Coronary artery (tissue), 2 donors: ENCODE measurements around the gene CNN3.

ENCODE experiments used
- DNase-seq: peaks from one replicate; pipeline ENCODE4 v3.0.0-alpha.2; 2017; ENCODE audit warnings: low spot score
- H3K27ac ChIP-seq, 2 donors: fragments of 200-600 bp; sonication (generic); one replicate each; pipeline ENCODE4 v1.5.1; 2016 to 2019
- H3K4me3 ChIP-seq: fragments of 200-600 bp; sonication (generic); 2 replicates; pipeline ENCODE4 v1.5.1; 2016; ENCODE audit warnings: mild to moderate bottlenecking, moderate library complexity
- CTCF ChIP-seq: fragments of 200-600 bp; sonication (generic); IDR thresholded peaks from one replicate; pipeline ENCODE4 v1.5.1; 2019; ENCODE audit warnings: antibody characterized with exemption

Gene CNN3

DNA sequence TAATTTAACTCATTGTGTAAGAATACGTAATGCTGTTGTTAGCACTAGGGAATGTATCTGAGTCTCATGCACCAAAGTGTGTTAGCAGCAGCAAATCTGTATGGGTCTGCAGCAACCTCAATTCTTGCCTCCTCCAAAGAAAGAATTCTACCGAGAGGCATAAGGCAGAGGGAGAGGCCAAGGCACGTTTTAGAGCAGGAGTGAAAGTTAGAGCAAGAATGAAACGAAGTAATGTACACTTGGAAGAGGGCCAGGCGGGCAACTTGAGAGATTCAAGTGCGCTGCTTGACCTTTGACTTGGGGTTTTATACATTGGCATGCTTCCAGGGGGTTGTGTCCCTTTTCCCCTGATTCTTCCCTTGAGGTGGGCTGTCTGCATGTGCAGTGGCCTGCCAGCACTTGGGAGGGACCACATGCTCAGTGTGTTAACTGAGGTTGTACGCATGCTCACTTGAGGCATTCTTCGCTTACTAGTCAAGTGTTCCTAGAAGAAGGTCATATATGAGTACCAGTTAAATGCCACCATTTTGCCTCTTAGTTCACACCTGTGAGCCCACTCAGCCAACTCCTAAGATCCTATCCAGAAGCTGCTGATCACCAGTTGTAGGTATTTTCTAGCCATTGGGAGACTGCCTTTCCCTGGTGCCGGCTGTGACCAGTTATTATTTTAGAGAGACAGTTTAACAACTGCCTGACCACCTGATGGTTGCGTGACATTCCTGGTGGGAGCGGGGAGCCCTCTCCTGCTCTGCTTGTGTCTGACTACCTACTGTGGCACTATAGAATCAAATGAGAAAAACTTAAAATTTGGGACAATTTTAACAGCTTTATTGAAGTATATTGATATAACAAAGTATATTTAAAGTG is 2.7 kb upstream of the CNN3 start:
- TF ChIP-seq CTCF: no peak
- no peak for DNase-seq
- peak overlapping the region; percentile 92 for H3K4me3 ChIP-seq
- peak overlapping the region; percentile 94 to 100 for H3K27ac ChIP-seq

- peak overlapping the region; percentile 94 to 100 for H3K27ac ChIP-seq
- TF ChIP-seq CTCF: no peak
- H3K4me3 ChIP-seq: peak overlapping the region; percentile 92
- DNase-seq: no peak
These were observed 1.5 kb upstream of the CNN3 start for GRCh38 chr1:94928293-94928939.

DNA sequence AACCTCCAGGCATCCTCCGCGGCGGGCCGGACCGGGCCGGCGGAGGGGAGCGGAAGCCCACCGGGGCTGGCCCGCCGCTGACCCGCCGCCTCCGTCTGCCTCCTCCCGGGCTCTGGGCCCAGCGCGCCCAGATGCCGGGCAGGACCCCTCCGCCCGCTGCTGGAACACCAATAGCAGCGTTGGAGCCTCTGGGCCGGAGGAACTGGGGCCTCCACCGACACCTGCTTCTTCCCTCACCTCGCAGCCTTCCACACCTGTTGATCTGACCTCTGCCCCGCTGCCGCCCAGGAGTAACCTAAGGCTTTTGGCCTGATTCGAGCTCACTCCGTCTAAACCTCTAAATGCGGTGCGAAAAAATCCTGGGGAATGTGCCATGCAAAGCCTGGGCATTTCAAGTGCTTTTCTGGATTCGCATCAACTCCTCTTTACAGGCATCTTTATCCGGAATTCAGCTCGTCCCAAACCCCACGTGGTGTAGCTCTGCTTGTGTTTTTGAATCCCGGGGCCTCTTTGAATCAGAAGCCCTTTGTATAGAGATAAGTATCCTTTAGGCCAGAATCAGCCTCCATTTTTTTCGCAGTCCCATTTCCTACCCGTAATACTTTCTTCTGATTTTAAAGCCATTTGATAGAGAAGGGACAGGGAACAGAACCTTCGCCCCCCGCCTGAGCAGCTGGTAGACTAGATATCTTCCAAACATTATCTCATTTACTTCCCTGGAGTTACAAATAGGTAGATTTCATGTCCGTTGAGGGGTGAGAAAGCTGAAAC is 680 bp upstream of the CNN3 start:
- DNase-seq: no peak
- Histone ChIP-seq H3K27ac (peak overlapping the region; percentile 94 to 100), H3K4me3 (peak overlapping the region; percentile 92)
- TF ChIP-seq CTCF: no peak

DNA sequence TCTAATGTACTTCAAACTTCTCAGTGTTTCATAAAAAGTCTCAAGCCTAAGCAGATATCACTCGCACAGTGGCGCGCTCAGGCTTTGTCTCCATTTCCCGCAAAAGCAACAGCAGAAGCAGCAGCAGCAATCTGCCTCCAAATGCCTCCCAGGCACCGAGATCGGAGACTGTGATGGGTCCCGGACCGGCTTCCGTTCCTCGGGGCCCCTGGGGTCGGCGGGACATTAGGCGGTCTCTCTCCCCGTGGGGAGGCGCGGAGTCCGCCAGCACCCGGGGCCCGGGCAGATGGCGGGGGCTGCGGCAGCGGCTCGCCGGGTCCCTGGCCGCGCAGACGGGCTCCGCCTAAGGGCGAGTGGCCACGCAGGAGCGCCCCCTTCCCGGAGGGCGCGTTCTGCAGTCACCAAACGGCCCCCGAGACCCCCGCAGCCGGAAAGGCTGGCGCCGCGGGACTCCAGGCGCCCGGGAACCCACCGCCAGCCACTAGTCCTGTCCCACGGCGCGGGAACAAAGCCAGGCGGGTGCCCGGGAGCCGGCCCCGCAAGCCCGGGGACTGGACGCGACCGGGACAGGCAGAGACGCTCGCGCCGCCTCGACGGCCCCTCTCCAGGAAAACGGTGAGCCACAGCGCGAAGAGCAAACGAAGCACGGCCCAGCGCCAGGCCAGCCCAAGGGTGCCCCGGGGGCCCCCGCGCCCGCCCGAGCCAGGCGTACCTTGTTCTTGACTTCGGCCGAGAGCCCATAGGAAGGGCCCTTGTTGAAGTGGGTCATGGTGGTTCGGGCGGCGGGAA is 590 bp downstream of the CNN3 start:
- Histone ChIP-seq H3K27ac (peak overlapping the region; percentile 94 to 100), H3K4me3 (peak overlapping the region; percentile 92)
- TF ChIP-seq CTCF: no peak
- peak; percentile 82 for DNase-seq

GRCh38 chr1:94925561-94926125 is 1.3 kb downstream of the CNN3 start:
- TF ChIP-seq CTCF: no peak
- DNase-seq: peak; percentile 85
- Histone ChIP-seq H3K27ac (peak overlapping the region; percentile 94 to 100), H3K4me3 (peak overlapping the region; percentile 92)

DNA sequence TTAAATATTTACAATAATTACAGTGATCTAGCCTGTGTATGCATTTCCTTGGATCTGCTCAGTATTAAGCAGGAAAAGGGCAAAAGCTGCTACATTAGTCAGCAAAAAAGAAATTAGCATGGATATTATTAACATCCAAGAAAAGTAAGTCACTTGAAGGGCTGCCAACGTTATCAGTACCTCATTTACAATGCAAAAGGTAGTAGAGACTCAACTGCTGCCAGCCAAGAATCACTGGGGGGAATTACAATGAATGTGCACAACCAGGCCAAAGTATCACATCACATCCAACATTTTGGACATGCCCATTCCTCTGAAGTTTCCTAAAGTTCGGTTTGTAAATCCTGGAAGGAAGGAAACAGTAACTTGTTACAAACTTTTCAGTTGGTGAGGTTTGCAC is 1.9 kb downstream of the CNN3 start:
- no peak for TF ChIP-seq CTCF
- DNase-seq: no peak
- Histone ChIP-seq H3K27ac (peak overlapping the region; percentile 94 to 100), H3K4me3 (peak overlapping the region; percentile 92)
